Measurements from ENCODE around the gene GRIP2.
"Not testable (repeated sequence)": the region's sequence is repeated elsewhere in the genome, so short reads cannot be mapped to it uniquely, and the experiment has no call there.

Gene GRIP2

DNA sequence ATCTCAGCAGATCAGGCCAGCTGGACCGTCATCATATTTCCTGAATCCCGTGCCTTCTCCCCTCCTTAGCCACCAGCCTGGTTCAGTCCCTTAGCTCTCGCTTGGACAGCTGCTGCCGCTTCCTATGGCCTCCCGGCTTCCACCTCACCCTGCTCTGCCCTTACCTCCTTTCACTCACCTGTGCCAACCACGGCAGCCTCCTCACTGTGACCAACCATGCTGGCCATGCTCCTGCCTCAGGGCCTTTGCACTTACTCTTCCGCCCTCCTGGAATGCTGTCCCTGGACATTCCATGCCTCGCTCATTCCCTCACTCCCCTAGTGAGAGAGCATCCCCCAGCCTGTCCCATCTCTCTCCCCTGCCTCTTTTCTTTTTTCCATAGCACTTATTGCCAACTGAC, 19.2 kb downstream of the GRIP2 start:
- DNase-seq (ENCODE audit: low read depth): no peak

DNA sequence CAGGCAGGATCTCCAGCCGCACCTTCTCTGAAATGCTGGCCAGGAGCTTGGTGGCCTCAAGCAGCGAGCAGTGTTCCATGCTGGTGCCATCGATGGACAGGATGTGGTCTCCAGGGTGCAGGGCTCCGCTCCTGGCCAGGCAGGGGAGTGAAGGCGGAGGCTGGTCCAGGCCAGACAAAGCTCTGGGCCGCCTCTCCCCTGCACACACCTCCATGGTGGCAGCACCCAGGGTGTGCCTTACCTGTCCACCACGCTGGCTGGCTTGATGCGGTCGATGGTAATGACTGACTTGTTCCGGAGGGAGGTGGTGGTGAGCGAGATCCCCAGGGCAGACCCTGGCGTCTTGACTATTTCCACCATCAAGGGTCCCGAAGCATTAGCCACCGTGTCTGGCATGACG, 20.0 kb downstream of the GRIP2 start:
- no peak for DNase-seq (ENCODE audit: low read depth)

DNA sequence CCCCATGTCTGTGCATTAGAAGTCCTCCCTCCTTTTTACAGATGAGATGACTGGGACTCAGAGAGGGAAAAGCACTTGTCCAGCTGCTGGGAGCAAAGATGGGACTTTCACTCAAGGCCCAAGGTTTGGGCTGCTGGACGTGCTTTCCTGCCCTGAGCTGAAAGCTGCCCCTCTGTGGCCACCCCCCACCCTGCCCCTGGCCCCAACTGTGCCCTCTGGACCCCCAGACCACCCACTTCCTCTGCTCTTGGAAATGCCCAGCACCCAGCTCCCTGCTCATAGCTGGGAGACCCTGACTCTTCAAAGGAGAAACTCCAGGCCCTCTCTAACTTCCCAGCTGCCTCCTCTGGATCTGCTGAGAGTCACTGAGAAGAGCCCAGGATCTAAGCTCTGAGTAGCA, 20.7 kb downstream of the GRIP2 start:
- no peak for DNase-seq (ENCODE audit: low read depth)

DNA sequence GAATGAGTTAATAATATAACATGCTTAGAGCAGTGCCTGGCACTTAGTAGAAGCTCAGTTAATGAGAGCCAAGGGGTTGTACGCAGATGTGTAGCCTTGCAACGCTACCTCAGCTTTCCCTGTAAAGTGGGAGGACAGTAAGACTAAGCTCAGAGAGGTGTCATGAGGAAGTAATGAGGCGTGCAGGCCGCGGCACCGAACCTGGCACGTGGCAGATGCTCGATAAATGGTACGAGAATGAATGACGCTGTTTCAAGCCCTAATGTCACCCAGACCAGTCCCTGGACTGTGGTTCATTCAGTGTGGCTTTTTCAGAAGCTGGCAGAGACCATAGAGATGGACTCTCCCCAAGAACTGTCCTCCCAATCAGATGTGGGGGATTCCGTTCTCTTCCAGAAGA, 21.2 kb downstream of the GRIP2 start:
- DNase-seq (ENCODE audit: low read depth): no peak

DNA sequence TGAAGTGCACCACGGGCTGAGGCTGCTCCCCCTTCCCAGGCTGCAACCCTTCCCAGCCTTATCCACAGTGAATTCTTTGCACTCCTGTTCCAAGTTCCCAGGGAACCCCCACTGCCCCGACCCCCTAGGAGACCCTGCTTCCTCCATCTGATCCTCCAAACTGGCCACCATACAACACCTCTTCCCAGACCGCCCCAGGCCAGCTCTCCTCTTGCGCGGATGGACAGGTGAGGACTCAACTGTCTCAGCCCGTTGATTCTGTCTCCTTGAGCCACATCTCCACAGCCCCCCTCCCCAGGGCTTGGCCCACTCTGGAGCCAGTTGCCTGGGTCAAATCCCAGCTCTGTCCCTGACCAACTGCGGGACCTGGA, 21.7 kb downstream of the GRIP2 start:
- DNase-seq (ENCODE audit: low read depth): no peak

DNA sequence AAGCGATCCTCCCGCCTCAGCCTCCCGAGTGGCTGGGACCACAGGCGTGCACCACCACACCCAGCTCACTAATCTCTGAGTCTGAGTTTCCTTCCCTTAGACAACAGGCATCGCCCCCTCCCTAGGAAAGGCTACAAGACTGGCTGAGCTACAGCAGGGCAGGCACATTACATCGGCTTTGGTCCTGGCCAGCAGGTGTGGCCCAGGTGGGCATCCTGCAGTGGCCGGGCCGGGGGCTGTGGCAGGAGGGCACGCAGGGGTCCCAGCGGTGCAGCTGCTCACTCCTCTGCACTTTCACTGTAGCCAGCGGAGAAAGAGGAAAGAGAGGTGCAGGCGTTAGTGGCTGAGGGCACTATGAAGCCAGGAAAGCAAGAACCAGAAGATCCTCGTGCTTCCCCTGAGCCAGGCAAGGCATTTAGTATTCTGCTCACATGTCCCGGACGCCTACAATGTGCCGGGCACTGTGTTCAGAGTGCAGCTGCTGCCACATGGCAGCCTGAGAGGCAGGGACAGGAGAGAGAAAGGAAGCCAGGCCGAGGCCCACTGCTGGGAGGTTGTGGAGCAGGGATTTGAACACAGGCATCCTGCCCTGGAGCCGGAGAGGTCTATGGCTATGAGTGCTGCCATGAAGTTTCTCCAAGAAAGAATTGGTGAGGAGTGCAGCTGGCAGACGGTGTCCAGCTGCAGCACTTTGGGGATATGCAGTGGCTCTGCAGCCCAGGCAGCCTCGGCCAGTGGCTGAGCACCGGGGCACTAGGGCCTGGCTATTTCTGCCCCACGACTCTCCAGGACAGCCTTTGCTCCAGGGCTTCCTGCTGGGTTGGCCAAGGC, 22.3 kb downstream of the GRIP2 start:
- no peak for DNase-seq (ENCODE audit: low read depth)

DNA sequence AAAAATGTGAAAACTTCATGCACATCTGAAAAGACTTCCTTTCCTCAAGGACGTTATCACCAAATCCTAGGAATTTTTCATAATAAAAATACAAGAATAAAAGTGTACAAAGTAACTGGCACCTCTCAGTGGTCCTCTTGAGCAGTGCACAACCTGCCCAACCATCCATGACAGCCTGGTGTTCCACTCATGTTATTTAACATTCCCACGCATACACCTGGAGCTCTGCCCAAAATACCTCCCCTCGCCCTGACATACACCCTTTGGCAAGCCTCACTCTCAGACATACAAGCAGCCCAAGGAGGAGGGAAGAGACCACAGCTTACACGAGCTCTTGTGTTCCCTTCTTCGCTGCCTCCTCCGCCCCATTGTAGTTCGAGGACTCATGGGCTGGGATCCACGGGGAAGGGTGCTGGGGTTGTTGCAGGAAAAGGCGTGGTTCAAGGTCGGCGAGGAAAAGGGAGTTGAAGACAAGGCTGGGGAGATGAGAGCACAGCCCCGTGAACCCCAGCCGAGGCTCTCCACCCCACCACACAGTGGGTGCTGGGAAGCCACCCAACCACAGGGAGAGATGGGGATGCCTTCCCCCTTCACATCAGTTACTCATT, 23.3 kb downstream of the GRIP2 start:
- DNase-seq (ENCODE audit: low read depth): no peak

DNA sequence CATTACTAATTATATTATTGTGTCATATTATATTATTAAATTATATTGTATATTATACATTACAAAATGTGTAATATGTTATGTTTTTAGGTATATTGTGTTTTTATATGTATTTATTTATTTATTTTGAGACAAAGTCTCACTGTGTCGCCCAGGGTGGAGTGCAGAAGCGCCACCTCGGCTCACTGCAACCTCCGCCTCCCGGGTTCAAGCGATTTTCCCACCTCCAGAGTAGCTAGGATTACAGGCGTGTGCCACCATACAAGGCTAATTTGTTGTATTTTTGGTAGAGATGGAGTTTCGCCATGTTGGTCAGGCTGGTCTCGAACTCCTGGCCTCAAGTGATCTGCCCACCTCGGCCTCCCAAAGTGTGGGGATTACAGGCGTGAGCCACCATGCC, 24.6 kb downstream of the GRIP2 start:
- DNase-seq (ENCODE audit: low read depth): not testable (repeated sequence)

DNA sequence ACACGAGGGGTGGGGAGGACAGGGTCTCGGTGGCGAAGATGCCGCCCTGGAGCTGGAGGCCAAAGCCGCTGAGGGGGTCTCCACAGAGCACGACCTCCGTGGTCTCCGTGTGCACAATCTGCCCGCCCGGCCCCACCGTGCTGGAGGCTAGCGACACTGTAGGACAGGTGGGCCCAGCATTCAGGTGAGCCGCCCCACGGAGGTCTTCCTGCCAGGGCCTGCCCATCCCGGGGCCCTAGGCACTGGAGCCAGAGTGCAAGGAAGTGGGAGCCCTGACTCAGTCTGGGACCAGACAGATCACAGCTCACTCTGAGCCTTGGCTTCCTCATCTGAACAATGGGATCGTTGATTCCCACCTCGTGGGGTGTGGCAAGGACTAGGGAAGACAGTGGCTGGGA, 25.8 kb downstream of the GRIP2 start:
- DNase-seq (ENCODE audit: low read depth): no peak

DNA sequence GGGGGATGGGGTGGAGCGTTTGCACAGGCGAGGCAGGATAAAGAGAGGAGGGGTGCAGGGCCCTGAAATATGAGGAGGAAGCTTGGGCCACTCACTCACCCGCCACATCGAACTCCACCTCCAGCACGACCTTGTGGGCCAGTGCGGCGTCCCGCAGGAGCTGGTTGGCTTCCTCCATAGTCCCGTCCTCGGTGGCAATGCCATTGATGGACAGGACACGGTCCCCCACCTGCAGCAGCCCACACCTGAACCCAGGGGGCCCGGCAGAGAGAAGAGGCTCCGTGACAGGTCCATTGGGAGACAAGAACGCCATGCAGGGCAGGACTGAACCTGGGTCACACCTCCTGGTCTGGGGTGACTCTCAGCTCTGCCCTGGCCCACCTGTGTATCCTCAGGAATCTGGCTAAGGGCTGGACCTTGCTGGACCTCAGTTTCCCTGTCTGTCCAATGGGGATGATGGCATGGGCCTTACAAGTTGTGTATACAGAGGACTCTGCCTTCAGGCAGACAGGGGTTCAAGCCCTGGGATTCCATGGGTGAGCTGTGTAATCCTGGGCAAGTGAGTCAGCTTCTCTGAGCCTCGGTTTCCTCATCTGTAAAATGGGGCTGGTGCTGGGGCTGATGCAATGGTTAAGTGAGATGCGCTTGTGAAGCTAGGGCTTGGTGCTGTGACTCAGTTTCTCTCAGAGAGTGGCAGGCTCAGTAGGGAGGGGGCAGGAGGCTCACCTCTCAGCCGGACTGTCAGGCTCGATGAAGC, 26.4 kb downstream of the GRIP2 start:
- DNase-seq (ENCODE audit: low read depth): no peak

DNA sequence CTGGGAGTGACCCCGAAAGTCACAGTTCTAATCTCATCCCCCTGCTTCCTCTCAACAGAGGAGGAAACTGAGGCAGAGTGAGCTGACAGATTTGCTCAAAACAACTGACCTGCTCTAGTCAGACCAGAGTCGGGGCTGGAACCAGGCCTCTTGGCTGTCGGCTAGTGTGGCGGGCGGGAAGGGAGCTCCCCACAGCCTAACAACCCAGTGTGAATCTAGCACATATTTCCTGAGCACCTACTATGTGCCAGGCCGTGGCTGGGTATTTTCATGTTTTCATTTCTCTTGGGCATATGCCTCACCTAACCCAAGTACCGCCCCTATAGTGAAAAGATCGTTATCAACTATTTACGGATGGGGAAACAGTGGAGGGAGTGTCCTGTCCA, 27.2 kb downstream of the GRIP2 start:
- no peak for DNase-seq (ENCODE audit: low read depth)

DNA sequence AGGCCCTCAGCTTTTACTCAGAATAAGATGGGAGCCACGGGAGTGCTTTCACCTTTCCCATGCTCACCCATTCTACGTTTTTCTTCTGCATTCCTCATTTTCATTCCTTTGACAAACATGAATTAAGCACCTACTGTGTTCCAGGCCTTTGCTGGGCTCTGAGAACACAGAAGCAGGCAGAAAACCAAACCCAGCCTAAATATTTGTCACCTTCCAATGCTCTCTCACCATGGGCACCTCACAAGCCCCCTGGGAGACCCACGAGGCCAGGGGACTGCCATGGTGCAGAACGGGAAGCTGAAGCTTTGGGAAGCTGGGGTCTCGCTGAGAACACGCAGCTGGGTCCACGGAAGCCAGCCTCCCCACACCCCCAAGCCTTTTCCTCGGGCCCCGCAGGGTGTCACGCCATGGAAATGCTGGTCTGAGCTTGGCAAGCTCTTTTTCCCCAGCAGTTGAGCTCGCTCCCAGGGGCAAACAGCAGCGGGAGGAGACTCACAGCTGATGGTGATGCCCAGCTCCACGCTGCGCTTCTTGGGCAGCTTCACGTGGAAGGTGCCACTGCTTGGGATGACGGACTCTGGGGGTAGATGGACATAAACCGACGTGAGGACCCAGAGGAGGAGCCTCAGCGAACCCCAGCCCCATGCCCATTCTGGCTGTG, 27.7 kb downstream of the GRIP2 start:
- DNase-seq (ENCODE audit: low read depth): no peak

DNA sequence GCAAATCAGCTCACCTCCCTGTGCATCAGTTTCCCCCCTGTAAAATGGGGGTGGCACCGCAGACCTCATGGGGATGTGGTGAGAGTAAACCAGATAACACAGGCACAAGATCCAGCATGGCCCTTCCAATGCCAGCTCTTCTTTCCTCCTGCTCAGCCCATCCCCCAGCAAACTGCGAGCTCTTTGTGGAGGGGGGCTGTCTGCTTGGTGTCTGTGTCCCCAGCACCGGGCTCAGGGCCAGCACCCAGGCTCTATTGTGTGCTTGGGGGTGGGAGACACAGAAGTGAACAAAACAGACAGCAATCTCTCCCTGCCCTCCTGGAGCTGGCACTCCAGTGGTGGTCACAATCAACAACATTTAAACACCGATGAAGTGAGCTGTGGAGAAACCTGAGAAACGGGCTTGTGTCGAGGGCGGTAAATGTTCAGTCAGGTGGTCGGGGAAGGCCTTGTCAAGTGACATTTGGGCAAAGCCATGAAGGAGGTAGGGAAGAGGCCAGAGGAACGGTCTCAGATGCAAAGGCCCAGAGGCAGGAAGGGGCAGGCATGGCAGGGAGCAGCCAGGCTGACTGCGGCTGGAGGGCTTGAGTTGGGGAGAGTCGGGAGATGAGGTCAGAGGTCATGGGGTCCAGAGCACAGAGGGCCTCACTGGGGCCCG, 28.4 kb downstream of the GRIP2 start:
- DNase-seq (ENCODE audit: low read depth): no peak

DNA sequence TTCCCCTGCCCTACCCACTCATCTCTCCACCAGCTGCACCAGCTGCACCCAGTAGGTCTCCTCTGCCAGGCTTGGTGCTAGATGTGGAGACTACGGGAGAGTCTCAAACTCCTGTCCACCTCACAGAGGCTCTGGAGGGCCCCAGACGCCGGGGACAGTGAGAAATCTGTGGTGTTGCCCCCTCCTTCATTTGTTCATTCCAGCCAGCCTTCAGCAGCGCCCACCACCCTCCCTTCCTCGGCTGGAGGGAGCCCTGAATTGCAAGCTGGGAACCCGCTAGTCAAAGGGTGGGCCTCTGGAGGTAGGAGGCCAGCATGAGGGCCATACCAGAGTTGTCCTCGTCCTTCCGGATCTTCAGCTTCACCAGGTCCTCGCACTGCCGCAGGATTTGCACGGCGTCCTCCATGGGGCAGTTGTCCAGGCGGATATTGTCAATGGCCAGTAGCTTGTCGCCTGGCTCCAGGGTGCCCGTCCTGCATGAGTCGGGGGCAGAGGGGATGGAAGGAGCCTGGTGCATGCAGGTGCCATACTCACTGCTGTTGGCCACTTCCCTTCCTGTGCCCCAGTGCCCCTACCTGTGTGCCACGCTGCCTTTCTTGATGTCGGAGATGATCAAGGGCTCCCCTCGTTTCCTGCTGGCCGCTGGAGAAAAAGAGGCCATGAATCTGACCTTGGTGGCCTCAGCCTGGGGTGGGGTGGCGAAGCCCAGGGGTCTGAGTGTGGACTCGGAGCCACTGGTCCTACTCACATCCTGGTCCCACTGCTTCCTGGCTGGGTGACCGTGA, 29.1 kb downstream of the GRIP2 start:
- DNase-seq (ENCODE audit: low read depth): no peak

DNA sequence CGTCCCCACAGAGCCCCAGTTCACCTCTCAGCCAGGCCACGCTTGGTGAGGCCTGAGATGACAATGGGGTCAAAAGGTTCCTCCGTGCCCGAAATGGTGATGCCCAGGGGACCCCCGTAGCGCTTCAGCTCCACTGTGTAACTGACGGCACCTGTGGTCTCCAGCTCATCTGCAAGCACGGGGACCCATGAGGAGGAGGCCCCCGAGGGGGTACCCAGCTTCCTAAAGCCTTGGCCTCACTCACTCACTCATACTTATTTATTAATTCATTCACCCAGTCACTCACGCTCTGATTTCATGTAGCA, 30.4 kb downstream of the GRIP2 start:
- no peak for DNase-seq (ENCODE audit: low read depth)

DNA sequence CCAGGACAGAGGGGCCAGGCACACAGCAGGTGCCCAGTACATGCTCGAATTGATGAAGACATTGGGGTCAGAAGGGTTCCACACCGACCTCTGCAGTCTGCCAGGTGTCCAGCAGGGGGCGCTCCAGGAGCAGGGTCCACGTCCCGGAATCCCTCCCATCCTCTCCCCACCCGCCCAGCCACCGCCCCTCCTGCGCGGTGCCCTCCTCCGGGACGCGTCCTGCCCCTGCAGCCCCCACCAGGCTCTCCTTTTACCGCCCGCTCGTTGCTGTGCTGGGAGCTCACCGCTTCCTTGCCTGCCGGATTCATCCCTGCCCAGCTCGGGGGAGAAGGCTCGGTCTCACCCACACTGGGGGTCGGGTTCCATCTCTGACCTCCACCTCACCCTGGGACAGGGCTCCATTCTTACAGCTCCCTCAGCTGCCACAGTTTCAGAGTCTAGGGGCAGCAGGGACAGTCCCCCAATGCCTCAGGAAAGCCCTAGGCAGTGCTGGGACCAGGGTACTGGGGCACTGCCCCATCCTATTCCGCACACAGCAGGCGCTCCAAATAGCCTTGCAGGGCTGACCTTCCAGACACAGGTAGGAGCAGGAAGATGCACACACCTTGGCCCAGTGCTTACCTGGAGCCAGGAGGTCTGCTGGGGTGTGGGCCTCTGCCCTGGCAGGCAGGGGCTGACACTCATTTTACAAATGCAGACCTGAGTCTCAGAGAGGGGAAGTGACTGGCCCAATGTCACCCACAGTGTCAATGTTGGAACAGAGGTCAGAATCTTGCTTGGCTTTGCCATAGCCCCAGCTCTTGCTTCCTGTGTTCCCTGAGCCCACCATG, 31.0 kb downstream of the GRIP2 start:
- DNase-seq (ENCODE audit: low read depth): peak; percentile 18

DNA sequence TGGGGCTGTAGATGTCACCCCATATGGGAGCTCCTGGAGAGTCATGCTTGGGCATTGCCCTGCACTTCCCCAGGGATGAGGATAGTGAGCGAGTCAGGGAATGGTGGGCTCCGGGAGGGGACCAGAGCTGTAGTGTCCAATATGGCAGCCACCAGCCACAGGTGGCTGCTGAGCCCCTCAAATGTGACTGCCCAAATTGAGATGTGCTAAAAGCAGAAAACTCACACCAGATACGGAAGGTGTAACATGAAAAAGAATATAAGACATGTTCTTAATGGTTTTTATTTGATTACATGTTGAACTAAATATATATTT, 31.7 kb downstream of the GRIP2 start:
- DNase-seq (ENCODE audit: low read depth): no peak

DNA sequence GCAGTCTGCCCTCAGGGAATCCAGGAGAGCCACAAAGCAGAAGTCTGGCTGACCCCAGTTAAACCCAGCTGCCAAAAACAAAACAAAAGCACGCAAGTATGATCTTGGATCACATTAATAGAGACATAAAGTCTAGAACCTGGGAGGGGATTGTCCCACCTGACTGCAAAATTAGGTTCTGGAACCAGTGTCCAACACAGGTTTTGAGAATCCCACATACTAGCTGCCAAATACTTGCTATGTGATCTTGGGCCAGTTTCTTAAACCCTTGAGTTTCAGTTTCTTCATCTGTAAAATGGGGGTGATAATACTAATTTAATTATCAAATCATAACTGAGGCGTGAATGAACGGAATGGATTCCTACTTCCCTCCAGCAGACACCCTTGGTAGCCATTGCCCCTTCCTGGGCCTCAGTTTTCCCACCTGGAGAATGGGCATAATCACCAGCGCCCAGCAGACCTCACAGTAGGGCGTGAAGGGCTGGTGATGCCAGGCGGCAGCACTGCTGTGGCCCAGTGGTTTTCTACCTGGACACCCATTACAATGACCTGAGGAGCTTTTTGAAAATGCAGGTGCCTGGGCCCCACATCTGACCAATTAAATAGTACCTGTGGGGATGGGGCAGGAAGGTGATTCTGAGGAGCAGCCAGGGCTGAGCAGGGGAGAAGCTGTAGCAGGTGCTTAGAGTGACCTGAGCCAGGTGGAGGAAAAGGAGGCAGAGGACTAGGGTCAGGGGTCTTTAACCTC, 32.2 kb downstream of the GRIP2 start:
- no peak for DNase-seq (ENCODE audit: low read depth)

DNA sequence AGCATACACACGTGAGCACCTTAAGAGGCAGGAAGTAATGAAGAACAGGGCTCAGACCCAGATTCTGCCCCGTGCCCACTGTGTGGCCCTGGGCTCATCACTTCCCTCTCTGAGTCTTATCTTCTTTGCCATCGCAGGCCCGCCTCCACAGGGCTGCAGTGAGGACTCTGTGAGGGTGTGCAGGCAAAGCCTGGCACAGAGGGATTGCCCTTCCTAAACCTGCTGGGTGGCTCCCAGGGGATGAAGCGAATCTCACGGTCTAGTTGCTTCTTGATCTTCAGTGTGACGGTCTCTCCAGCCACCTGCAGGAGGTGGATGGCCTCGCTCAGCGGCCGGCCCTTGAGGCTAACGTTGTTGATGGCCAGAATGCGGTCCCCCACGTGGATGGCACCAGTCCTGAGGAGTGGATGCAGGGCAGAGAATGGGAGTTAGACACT, 32.8 kb downstream of the GRIP2 start:
- no peak for DNase-seq (ENCODE audit: low read depth)
